NCI-H2171 treated with DMSO at 0.1 percent for 48 hours (cell line): Measurements from ENCODE around the gene CARMIL1.
"Not testable (repeated sequence)": the region's sequence is repeated elsewhere in the genome, so short reads cannot be mapped to it uniquely, and the experiment has no call there.

Experiments used
- DNase-seq: peaks from one replicate; lab custom pipeline; 2025; lab: John Stamatoyannopoulos, UW

The CARMIL1 gene

DNA sequence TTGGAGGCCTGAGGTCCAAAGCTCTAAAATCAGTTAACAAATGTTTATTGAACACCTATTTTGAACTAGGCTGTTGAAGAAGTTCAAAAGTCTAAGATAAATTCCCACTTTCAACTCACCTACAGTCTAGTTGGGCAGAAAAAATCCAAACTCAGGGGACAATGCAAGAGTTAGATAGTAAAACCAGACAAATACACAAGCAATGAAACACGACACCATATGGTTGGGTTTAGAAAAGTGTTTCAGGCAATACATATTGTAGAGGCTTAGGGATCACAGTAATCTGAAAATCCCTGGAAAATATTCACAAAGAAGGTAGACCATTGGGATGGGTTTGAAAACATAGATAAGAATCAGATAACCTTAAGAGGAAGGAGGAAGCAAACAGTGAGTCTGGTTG lies 1.3 kb upstream of the CARMIL1 start:
- DNase-seq = no peak

DNA sequence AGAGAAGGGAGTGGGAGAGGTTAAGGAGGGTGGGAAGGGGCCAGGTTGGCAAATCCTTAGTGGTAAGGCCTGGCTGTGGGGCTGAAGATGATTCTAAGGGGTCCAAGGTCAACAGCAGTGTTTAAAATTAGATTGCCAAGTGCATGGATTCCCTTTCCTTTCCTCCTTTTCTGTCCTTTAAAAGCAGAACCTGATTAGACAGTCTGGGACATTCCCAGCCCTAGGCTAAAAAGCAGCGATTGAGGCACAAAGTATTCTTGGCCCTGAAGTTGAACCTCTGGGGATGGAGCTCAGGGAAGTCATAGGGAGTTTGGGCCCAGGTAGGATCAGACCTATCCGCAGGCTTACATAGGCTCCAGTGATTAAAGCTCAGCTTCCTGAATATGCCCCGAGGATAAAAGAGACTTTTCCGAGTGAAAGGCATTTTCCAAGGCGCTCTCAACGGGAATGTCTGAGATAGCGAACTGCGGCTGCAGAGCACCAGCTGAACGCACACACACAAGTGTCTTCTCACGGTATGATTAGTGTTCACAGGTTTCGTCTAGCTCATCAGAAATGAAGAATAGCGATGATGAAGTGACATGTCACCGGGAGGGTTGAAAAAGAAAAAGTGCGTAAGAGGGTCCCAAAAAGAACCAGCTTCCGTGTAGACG lies 787 bp upstream of the CARMIL1 start:
- no peak for DNase-seq

- no peak for DNase-seq
Observed at GRCh38 chr6:25279748-25280343, 672 bp downstream of the CARMIL1 start.

DNA sequence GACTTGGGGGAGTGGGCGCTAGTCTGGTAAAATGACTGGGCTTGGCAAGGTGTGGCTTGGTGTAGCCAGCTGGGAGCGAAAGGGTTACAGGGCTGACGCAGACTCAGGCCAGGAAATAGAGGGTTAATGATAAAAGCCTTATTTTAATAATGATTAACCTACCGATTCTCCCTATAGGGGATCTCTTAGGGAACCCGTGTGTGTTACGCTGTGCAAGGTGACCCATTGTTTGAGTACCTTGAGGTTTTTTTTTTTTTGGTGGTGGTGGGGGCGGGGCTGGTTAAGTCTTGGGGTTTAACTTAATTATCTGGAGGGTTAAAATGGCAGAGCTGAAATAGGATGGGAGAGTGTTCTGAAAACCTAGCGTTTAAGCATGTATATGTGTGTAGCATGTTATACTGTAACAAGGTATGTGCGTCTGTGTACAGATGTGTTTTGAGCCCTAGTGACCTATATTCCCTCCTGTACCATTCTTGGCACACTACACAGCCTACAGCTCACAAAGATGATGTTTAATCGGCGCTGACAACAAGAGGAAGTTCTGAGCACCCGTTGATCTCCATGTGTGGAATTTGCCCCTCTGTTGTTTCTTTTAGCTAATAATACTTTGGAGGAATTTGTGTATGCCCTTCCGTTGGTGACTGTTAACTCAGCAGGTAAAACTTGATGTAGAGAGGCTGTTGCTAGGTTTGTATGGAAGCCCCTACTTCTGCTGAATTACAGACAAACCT lies 1.3 kb downstream of the CARMIL1 start:
- peak; percentile 37 for DNase-seq

DNA sequence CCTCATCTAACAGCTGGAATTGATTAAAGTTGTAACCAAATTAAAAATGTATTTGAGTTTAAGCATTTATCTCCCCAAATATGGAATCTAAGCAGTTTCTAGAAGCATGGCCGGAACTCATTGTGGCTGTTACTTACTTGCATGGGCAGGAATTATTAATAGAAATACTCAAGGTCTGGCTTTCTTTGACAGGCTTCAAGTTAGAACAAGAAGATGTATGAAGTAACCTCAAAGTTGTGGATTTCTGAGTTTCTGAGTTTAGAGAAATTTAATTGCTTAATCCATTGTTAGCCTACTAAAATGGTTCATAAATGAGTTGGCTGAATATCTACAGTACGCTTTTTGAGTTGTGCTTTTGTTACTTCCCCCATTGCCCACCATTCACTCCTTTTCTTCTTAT lies 7.7 kb downstream of the CARMIL1 start:
- no peak for DNase-seq

GRCh38 chr6:25287941-25288340 lies 8.8 kb downstream of the CARMIL1 start:
- no peak for DNase-seq

GRCh38 chr6:25288518-25288917 lies 9.3 kb downstream of the CARMIL1 start:
- no peak for DNase-seq

GRCh38 chr6:25290306-25291060 lies 11.3 kb downstream of the CARMIL1 start:
- DNase-seq = no peak

DNA sequence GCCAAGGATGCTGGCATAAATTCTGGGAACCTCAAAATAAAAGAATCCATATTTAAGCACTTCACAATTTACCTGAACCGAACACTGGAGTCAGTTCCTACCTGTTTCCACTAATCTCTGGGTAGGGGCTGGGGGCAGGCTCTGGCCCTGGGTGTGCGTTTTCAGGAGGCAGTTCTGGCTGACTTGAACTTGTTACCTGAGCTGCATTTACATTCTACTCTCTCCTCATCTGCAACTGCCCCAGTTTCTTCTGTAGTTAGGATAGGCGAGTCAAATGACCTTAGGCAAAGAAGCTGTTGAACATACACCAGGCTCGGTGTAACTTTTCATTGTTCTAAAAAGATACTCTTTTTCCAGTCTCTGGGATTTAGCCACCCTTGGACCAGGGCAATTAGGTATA lies 13.2 kb downstream of the CARMIL1 start:
- DNase-seq = no peak

GRCh38 chr6:25295651-25296050 lies 16.5 kb downstream of the CARMIL1 start:
- DNase-seq = no peak

- DNase-seq = peak; percentile 15
Observed at GRCh38 chr6:25296217-25296905, 17.2 kb downstream of the CARMIL1 start.

DNA sequence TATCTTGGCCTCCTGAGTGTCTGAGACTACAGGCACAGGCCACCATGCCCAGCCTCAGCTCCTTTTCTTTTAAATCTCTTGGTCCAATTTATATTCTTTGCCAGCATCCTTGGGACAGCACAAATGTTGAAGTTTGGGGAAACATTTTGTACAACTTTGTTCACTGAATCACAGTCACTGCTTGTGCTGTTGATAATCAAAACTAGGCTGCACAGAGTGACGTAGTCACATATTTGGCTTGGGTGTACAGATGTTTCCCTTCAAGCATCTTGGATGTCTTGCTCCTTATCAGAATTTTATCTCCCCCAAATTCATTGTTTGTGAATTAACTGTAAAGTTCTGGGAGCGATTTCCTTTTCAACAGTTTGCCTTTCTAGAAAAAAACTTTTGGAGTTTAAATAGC lies 17.9 kb downstream of the CARMIL1 start:
- no peak for DNase-seq

DNA sequence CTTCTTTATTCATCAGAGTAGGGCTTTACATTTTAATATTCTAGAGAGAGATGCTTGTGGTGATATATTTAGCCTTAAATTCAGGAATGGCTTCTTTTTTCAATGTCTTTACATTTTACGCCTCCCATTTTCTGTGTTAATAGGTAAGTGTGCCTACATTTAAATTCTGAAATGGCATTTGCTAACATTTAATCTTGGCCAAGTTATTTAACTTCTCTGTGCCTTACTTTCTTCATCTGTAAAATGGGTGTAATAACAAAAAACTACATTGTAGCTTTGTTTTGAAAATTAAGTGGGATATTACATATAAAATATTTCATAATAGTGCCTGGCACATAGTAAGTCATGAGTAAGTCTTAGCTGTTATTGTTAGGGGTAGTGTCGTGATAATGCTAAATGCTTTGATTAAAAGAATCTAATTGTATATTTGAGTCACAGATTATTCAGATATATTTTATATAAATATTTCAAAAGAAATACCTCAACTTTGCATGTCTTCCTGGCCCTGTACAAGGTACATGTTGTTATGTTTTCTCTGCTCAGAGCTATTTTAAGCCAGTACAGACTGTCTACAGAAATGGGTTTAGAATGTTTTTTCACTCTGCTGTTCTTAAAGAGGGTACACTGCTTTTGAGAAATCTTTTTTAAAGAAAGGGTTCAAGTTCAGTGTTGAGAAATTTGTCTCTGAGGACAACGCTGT lies 18.8 kb downstream of the CARMIL1 start:
- no peak for DNase-seq

DNA sequence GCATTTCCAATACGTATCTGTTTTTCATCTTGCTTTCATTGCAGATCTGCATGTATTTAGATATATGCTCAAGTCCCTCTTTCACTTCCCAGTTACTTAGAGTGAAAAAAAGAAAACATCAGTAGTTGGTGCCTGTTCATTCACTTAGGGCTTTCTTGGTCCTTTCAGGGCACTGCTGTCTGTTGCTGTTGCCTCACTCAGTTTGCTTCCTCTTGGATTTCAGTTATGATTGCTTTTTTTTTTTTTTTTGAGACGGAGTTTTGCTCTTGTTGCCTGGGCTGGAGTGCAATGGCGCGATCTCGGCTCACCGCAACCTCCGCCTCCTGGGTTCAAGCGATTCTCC lies 19.3 kb downstream of the CARMIL1 start:
- not testable (repeated sequence) for DNase-seq

DNA sequence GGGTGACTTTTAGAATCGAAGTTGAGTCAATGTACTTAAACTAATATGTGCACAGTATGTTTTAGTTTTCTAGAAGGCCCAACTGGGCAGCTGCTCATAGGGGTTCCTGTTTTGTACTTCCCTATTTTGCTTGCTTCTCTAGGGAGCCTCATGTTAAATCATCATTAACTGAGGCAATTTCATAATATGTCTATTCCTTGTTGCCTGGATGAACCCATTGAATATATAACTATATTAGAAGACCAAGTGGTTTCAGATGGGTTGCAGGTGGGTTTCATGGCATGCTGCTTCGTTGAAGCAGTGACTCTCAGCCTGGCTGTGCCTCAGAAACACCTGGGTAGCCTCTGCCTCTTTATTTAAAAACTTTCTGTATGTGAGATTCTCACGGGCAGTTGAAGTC lies 22.2 kb downstream of the CARMIL1 start:
- no peak for DNase-seq

DNA sequence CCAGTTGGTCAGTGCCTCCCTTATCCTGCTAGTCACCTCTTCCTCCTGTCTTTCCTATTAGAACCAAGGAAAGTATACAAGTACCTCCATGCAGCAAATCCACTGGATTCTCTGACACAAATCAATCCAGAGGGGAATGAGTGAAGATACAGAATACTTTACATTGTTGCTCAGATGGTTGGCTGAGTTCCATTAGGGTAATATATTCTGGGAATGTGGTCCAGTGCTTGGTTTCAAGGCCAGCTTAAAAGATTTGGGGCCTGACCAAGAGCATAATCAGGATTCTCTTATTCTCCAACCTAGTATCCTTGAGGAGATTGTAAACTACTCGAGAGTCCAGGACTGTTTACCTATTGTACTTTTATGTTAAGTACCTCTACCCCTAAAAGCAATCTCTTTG lies 23.0 kb downstream of the CARMIL1 start:
- DNase-seq = no peak

GRCh38 chr6:25302677-25303128 lies 23.5 kb downstream of the CARMIL1 start:
- DNase-seq = no peak

GRCh38 chr6:25303254-25303653 lies 24.1 kb downstream of the CARMIL1 start:
- DNase-seq = no peak

- no peak for DNase-seq
Observed at GRCh38 chr6:25306379-25306778, 27.2 kb downstream of the CARMIL1 start.

- no peak for DNase-seq
Observed at GRCh38 chr6:25307805-25308494, 28.8 kb downstream of the CARMIL1 start.

DNA sequence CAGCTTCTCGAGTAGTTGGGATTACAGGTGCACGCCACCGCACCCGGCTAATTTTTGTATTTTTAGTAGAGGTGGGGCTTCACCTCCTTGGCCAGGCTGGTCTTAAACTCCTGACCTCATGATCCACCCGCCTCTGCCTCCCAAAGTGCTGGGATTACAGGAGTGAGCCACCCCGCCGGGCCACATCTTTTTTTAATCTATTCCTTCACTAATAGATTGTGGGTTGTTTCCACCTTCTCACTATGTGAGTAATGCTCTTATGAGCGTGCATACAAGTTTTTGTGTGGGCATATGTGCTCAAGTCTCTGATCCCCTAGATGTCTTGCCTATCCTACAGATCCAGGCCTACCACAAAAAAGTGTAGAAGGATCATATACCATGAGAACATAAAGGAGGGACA lies 30.7 kb downstream of the CARMIL1 start:
- no peak for DNase-seq
